SK-N-SH (cell line): ENCODE results near the gene CCDC18.
"Not testable (repeated sequence)": the region's sequence is repeated elsewhere in the genome, so short reads cannot be mapped to it uniquely, and the experiment has no call there.

Source experiments
- TF ChIP-seq, protein P1 (sequence below): fragments of 150-350 bp; IDR thresholded peaks from 2 replicates; pipeline ENCODE4 v1.6.1; 2016; ENCODE audit warnings: mild to moderate bottlenecking, low read depth, low read length
- TF ChIP-seq, protein P2 (sequence below): fragments of 200-600 bp; sonication (generic); IDR thresholded peaks from 2 replicates; pipeline ENCODE4 v1.6.1; 2017; ENCODE audit warnings: antibody characterized with exemption, mild to moderate bottlenecking, moderate library complexity

DNA sequence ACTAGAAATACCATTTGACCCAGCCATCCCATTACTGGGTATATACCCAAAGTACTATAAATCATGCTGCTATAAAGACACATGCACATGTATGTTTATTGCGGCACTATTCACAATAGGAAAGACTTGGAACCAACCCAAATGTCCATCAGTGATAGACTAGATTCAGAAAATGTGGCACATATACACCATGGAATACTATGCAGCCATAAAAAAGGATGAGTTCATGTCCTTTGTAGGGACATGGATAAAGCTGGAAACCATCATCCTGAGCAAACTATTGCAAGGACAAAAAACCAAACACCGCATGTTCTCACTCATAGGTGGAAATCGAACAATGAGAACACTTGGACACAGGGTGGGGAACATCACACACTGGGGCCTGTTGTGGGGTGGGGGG lies 88.4 kb downstream of the CCDC18 start:
- TF ChIP-seq, protein P1, sequence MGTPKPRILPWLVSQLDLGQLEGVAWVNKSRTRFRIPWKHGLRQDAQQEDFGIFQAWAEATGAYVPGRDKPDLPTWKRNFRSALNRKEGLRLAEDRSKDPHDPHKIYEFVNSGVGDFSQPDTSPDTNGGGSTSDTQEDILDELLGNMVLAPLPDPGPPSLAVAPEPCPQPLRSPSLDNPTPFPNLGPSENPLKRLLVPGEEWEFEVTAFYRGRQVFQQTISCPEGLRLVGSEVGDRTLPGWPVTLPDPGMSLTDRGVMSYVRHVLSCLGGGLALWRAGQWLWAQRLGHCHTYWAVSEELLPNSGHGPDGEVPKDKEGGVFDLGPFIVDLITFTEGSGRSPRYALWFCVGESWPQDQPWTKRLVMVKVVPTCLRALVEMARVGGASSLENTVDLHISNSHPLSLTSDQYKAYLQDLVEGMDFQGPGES, result not testable (repeated sequence)
- TF ChIP-seq, protein P2, sequence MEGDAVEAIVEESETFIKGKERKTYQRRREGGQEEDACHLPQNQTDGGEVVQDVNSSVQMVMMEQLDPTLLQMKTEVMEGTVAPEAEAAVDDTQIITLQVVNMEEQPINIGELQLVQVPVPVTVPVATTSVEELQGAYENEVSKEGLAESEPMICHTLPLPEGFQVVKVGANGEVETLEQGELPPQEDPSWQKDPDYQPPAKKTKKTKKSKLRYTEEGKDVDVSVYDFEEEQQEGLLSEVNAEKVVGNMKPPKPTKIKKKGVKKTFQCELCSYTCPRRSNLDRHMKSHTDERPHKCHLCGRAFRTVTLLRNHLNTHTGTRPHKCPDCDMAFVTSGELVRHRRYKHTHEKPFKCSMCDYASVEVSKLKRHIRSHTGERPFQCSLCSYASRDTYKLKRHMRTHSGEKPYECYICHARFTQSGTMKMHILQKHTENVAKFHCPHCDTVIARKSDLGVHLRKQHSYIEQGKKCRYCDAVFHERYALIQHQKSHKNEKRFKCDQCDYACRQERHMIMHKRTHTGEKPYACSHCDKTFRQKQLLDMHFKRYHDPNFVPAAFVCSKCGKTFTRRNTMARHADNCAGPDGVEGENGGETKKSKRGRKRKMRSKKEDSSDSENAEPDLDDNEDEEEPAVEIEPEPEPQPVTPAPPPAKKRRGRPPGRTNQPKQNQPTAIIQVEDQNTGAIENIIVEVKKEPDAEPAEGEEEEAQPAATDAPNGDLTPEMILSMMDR, result not testable (repeated sequence)
